ENCODE results near the gene ARSB. TPM values are rescaled to one million over a fixed set of nuclear protein-coding genes. Genes with fewer than 3 reads are reported as not detected.
A peak's percentile ranks its signal among the peaks of the same experiment; 100 is the strongest.
"Not testable (repeated sequence)": the region's sequence is repeated elsewhere in the genome, so short reads cannot be mapped to it uniquely, and the experiment has no call there.

The ARSB gene
- total and polyA plus RNA-seq, 3 donors from 2014 or later, result 5.3 to 12.9 (median 11.8) TPM

GRCh38 chr5:78989080-78989479 lies 4.0 kb upstream of the ARSB start:
- no peak overlapping the region for H3K27ac ChIP-seq
- intact Hi-C loops (cut with DNase I; ENCODE audit: low total_unique reads), result no loop called here
- DNase-seq, result no peak
- H3K36me3 ChIP-seq (ENCODE audit: low read depth, missing control alignments), result no peaks in the 10 kb centered on the region
- no peaks in the 10 kb centered on the region for H3K9me3 ChIP-seq
- WGBS, 2 donors, result 93% methylated on average over 12 of the region's 12 CpGs
- TF ChIP-seq CTCF (IDR thresholded peaks at IDR 0.05), result no peak
- no peak for TF ChIP-seq POLR2A (IDR thresholded peaks at IDR 0.05)
- H3K4me1 ChIP-seq, result peaks cover 7% of the 10 kb centered on the region
- H3K4me3 ChIP-seq, result no peak overlapping the region
- H3K27me3 ChIP-seq, result no peaks in the 10 kb centered on the region

GRCh38 chr5:78985725-78986223 lies 664 bp upstream of the ARSB start:
- WGBS, 2 donors, result 17 to 21% methylated on average over 11 of the region's 11 CpGs
- TF ChIP-seq POLR2A (IDR thresholded peaks at IDR 0.05) (no peak), CTCF (IDR thresholded peaks at IDR 0.05) (no peak)
- Histone ChIP-seq H3K4me3 (peak overlapping the region; percentile 84 to 86), H3K9me3 (no peaks in the 10 kb centered on the region), H3K4me1 (peaks cover 7% of the 10 kb centered on the region), H3K36me3 (ENCODE audit: low read depth, missing control alignments) (no peaks in the 10 kb centered on the region), H3K27me3 (no peaks in the 10 kb centered on the region), H3K27ac (peak overlapping the region; percentile 96 to 98)
- intact Hi-C loops (cut with DNase I; ENCODE audit: low total_unique reads), result no loop called here
- DNase-seq, result peak; percentile 43

- Histone ChIP-seq H3K4me3 (peak overlapping the region; percentile 84 to 86), H3K27ac (peak overlapping the region; percentile 96 to 98), H3K36me3 (ENCODE audit: low read depth, missing control alignments) (no peaks in the 10 kb centered on the region), H3K9me3 (no peaks in the 10 kb centered on the region), H3K27me3 (no peaks in the 10 kb centered on the region), H3K4me1 (peaks cover 7% of the 10 kb centered on the region)
- DNase-seq, result peak; percentile 91
- intact Hi-C loops (cut with DNase I; ENCODE audit: low total_unique reads), result no loop called here
- 0 to 1% methylated on average over 24 to 46 of the region's 79 CpGs for WGBS, 2 donors
- TF ChIP-seq POLR2A (IDR thresholded peaks at IDR 0.05), result no peak
- peak in 2 of 3 experiments; percentile 39 to 44 for TF ChIP-seq CTCF (IDR thresholded peaks at IDR 0.05)
Observed at GRCh38 chr5:78984439-78985115, 533 bp downstream of the ARSB start.

- 16% methylated on average over 17 of the region's 17 CpGs for WGBS, 2 donors
- Histone ChIP-seq H3K9me3 (no peaks in the 10 kb centered on the region), H3K27ac (peak overlapping the region; percentile 96 to 98), H3K27me3 (no peaks in the 10 kb centered on the region), H3K36me3 (ENCODE audit: low read depth, missing control alignments) (no peaks in the 10 kb centered on the region), H3K4me1 (peaks cover 7% of the 10 kb centered on the region), H3K4me3 (peak overlapping the region; percentile 84 to 86)
- intact Hi-C loops (cut with DNase I; ENCODE audit: low total_unique reads), result no loop called here
- no peak for DNase-seq
- TF ChIP-seq POLR2A (IDR thresholded peaks at IDR 0.05), result no peak
- TF ChIP-seq CTCF (IDR thresholded peaks at IDR 0.05), result no peak
Observed at GRCh38 chr5:78983601-78984438, 1.3 kb downstream of the ARSB start.

GRCh38 chr5:78983194-78983593 lies 1.9 kb downstream of the ARSB start:
- H3K27me3 ChIP-seq; H3K27ac ChIP-seq; intact Hi-C loops (cut with DNase I; ENCODE audit: low total_unique reads); DNase-seq; H3K36me3 ChIP-seq (ENCODE audit: low read depth, missing control alignments); H3K4me3 ChIP-seq; H3K9me3 ChIP-seq; H3K4me1 ChIP-seq: not testable (repeated sequence)
- 47 to 75% methylated on average over 9 of the region's 9 CpGs for WGBS, 2 donors
